Suprapubic skin (tissue), 3 donors: ENCODE results near the gene PLEKHS1.

Experiments used
- CTCF ChIP-seq, 2 donors: fragments of 200-600 bp in 1 of 2; fragments of 450-650 bp in 1 of 2; sonication (generic) in 1 of 2; IDR thresholded peaks; one replicate each; pipeline ENCODE4 v1.5.1; 2016 to 2019; ENCODE audit warnings: antibody characterized with exemption in 2 of 2, mild to moderate bottlenecking in 1 of 2, moderate library complexity in 1 of 2
- POLR2AphosphoS5 ChIP-seq, 3 donors: sonication (generic); formaldehyde crosslinking; IDR thresholded peaks; one replicate each; pipeline ENCODE4 v1.6.1; 2017; ENCODE audit warnings: antibody characterized with exemption in 3 of 3

DNA sequence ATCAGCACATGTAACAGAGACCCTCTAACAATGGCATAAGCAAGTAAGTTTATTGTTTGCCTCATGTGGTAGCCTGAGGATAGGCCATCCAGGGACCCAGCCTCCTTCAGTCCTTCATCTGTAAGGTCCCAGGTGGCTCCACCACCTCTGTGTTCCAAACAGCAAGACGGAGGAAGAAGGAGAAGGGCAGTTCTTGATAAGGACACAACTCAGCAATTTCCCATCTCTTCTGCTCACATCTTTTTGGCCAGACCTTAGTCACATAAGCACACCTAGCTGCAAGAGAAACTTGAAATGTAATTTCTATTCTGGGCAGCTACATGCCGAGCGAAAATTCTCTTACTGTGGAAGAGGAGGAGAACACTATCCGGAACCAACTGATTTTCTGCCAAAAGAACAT is 68.5 kb downstream of the PLEKHS1 start:
- no peak for TF ChIP-seq CTCF (IDR thresholded peaks at IDR 0.05)
- TF ChIP-seq POLR2AphosphoS5 (IDR thresholded peaks at IDR 0.05) = no peak
